Measurements from ENCODE around the gene IL6. TPM values are rescaled to one million over a fixed set of nuclear protein-coding genes. Genes with fewer than 3 reads are reported as not detected.

The IL6 gene
- total RNA-seq, 4 donors from 2014 or later: 17.7 to 381 (median 111) TPM

GRCh38 chr7:22781230-22781711, 54.3 kb downstream of the IL6 start:
- ATAC-seq (ENCODE audit: low FRiP score) (peak; percentile 69), DNase-seq (ENCODE audit: low spot score) (no peak)
- TF ChIP-seq, protein P1, sequence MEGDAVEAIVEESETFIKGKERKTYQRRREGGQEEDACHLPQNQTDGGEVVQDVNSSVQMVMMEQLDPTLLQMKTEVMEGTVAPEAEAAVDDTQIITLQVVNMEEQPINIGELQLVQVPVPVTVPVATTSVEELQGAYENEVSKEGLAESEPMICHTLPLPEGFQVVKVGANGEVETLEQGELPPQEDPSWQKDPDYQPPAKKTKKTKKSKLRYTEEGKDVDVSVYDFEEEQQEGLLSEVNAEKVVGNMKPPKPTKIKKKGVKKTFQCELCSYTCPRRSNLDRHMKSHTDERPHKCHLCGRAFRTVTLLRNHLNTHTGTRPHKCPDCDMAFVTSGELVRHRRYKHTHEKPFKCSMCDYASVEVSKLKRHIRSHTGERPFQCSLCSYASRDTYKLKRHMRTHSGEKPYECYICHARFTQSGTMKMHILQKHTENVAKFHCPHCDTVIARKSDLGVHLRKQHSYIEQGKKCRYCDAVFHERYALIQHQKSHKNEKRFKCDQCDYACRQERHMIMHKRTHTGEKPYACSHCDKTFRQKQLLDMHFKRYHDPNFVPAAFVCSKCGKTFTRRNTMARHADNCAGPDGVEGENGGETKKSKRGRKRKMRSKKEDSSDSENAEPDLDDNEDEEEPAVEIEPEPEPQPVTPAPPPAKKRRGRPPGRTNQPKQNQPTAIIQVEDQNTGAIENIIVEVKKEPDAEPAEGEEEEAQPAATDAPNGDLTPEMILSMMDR (IDR thresholded peaks at IDR 0.05): no peak

Other genes starting within 250 kb of the IL6 start
- gene STEAP1B, start 227.0 kb upstream of the IL6 start, total RNA-seq: 1 to 10 TPM in 3 of 4 donors, not detected in 1; 1.3 to 4.4 (median 2.0) TPM
- 100 to 1,000 TPM; 139 to 212 (median 163) TPM for gene TOMM7, start 95.6 kb downstream of the IL6 start, total RNA-seq

Data from omental fat pad (tissue), 4 donors.